LoVo (cell line): ENCODE data around the gene ALOX12B.

Experiments
- DNase-seq: peaks from one replicate; pipeline ENCODE4 v3.0.0-alpha.2; 2016; ENCODE audit warnings: low spot score

The ALOX12B gene

DNA sequence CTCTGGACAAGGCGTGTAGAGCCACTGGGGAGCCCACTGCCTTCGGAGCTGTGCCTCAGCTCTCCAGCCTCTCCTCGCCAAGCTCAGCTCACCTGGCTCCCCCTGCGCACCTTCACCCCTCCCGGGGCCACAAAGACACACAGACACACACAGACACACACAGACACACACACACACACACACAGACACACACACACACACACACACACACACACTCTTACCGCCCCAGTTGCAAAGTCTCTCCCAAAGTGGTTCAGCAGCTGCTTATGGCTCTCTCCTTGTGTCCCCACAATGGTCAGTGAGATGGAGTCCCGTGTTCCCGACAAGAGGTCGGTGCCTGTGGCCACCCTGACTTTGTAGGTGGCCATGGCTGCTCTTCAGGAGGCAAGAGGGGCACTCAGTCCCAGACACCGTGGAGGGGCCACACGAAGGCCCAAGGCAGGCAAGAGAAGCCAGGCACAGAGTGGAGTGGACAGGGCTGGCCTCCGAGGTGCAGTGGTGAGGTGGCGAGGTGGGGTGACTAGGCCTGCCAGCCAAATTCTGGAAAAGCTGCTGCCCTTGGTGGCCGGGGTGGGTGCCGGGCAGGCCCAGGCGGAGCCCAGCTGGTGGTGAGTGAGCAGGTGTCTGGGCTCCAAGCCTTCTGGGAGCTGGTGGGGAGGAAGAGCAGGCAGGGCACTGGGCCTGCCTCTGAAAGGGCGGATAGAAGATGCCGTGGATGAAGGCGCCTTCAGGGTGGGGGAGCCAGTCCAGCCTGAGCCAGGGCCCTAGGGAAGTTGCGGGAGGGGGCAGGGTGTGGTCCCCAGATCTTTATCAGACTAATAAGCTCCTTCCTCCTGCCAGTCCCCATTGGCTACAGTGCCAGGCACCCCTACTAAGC is at the start of gene ALOX12B:
ALOX12B (minus strand) TSS at position 642 of the 877 bp plus-strand sequence; CDS start at position 368, 274 bp downstream.
- no peak for DNase-seq

DNA sequence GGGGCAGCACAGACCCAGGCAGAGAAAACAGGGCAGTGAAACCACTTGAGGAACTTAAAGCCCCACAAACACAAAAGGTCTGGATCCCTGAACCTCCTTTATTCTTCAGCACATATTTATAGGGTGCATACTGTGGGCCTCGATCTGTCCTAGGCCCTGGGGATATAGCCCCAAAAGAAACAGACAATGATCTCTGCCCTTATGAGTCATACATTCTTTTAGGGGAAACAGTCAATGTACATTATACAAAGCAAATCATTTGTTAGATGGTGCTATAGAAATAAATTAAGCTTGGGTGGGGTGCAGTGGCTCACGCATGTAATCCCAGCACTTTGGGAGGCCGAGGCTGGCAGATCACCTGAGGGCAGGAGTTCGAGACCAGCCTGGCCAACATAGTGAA is 46.4 kb upstream of the ALOX12B start:
- no peak for DNase-seq

DNA sequence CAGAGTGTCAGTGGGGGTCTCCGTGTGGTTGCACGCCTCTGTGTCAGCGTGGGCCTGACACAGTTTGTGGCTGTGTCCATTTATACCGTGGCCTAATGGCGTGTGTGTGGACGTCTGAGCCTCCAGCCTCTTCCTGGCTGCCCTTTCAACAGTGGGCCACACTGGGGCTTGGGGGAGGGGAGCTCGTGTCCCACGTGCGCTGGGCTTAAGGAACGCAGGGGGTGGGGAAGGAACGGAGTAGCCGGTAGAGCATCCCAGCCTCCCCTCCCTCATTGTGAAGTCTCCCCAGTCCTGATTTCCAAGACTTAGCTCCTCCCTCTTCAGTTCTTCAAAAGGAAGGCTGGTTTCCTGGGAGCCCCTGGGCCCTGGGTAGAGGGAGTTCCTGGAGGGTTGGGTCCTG is 45.9 kb upstream of the ALOX12B start:
- DNase-seq, result no peak

DNA sequence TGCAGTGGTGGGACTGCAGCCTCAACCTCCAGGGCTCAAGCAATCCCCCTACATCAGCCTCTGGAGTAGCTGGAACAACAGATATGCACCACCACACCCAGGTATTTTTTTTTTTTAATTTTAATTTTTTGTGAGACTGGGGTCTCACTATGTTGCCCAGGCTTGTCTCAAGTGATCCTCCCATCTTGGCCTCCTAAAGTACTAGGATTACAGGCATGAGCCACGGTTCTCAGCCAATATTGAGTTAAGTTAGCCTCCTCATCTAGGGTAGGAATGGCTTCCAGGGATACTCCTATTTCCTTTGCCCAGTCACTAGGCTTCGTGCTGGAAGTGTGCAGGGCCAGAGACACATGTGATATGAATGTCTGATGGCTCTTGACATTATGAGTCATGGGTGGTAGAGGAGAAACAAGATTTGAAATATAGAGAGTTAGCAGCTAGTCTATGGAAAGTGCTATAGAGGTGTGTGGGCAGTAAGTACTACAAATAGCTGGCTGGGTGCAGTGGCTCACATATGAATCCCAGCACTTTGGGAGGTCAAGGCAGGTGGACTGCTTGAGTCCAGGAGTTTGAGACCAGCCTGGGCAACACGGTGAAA is 44.4 kb upstream of the ALOX12B start:
- no peak for DNase-seq

DNA sequence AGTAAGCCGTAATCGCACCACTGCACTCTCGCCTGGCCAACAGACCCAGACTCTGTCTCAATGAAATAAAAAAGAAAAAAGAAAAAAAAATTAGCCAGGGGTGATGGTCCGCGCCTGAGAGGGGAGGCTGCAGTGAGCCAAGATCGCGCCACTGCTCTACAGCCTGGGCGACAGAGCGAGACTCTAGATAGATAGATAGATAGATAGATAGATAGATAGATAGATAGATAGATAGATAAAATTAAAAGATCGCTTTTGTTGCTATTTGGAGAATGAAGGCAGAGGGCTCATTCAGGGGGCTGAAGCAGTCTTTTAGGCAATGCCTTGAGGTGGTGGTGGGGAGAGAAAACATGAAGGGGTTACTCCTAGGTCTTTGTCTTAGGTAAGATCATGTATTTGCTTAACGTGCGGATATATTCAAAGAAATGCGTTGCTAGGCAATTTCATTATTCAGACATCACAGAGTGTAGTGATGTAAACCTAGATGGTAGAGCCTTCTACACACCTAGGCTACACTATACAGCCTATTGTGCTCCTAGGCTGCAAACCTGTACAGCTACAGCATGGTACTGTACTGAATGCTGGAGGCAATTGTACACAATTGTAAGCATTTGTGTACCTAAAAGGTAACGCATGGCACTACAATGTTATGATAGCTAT is 40.7 kb upstream of the ALOX12B start:
- no peak for DNase-seq

DNA sequence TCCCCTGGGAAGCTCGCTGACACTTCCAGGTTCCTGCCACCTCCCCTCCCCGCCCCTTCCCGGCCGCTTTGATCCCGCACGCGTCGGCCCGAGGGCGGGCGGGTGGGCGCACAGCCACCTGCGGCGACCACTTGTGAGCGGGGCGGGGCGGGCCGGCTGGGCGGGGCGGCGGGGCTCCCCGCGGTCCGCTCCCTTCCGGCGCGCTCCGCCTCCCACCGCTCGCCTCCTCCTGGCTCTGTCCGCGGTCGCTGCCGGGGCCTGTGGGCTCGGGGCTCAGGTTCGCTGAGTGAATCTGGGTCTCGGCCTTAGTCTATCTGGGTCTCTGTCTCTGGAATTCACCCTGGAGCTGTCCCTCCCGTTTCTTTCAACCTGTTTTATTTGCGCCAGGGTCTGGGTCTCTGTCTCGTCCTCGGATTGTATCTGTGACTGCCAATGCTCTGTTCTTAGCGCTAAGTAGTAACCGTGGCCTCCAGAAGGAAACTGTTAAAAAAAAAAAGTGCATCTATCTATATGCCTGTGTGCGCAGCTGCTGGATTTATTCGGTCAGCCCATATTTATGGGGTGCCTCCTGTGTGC is 39.1 kb upstream of the ALOX12B start:
- DNase-seq, result peak; percentile 75

DNA sequence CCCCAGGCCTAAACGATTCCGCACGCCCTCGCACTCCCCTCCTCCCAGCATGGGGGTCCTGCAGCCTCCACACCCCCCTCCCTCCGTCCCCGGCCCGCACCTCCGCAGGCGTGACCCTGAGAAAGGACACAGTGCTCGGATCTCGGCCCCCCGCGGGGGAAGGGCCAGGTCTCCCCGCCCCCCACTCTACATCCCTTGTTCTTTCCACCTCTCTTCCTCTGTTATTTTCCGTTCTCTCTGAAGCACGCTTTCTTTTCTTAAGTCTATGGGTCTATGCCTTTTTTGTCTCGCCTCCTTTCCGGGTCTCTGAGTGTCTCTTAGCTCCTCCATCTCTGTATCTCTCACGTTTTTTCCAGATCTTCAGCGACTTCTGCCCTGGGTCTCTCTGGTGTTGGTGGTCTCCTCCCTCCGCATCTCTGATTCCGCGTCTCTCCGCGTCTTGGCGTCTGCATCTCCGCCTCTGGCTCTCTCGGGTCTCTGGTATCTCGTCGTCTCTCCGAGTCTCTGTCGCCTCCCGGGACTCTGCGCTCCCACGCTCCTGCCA is 38.5 kb upstream of the ALOX12B start:
- no peak for DNase-seq

DNA sequence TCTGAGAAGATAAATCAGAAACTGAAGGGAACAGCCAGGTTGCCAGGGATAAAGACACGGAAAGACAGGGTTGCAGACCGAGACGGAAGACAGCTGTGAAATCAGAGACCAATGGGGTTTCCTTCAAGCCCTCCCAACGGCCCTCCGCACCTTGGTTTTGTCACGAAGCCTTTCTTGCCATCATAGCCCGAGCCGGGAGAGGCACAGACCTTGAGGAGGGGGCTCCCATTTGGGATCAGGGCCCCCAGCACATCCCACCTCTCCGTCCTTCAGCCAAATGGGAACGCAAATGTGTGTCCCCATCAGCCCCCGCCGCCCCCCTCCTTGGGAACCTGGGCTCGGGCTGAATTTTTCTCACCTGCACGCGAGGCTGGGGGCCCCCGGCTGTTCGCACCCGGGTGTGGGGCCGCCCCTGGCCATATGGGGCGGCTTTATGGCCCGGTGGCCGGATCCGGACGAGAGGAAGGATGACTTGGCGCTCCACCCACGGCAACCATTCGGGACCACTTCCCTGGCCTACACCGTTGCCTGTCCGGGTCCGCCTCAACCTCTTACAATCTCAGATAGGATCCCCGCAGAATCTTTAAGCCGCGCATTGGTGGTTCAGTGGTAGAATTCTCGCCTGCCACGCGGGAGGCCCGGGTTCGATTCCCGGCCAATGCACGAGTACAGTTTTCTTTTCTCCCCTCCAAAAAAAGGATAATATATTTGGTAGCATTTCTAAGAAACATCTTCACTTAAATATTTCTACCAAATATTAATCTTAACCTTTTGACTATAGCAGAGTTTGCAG is 37.8 kb upstream of the ALOX12B start:
- DNase-seq, result peak; percentile 76

DNA sequence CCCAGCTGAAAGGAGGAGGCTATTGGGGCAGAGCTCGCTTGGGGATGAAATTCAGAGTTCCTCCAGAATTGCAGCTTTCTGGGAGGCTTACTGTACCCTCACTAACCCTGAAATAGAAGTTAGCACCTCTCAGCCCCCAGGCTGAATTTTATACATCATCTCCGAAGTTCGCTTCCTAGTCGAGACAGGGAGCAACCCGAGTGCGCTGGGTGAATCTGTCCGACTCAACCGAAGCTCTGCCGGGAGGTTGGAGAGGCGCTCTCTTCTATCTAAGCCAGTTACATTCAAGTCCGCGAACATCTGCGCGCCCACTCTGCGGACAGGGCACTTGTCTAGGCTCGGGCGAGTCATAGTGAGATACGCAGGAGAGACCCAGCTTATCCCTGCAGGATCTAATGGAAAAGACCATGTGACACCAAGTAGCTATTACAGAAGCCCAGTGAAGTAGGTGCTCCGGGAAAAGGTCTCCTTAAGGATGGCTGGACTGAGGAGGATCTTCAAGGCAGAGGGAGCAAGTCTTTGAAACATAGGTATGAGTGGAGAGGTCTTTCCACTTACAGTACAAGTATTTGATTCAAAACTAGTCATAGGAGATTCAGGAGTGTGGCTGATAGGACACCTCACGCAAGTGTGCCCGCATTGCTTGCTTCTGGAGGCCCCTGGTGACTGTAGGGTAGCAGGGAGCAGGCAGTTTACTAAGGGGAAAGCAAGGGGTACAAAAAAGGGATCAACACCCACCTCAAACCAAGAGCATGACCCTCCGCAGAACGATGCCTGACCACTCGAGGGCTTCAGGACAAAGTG is 37.0 kb upstream of the ALOX12B start:
- DNase-seq, result no peak

DNA sequence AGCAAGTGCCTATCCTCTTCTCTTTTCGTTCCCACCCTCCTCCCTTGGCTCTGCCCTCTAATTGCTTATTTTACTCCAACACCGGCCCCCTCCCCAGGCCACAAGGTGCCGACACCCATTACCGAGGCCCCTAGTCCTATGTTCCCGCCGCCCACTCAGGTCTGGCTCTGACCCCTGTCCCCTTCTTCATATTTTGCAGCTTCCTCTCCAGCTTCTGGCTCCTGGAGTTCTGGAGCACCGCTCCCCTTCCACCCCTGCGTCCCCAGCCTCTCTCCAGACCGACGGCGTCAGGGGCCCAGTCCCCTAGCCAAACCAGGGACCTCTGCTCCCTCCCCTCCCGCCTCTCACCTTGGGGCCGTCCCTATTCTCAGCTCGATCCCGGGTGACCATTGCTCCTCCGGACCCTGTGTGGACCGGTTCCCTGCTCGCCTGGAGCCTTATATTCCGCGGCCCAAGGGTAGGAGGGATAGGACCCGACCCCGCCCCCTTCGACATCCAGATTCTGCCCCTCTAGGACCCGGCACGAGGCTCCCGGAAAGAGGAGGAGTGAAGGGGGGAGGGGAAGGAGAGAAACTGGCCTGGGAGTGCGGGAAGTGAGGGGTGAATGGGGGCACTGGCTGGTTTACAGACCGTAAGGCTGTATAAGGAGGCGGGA is 36.3 kb upstream of the ALOX12B start, which contains the start of gene HES7:
HES7 (minus strand) TSS at position 412 of the 655 bp plus-strand sequence; CDS start at position 390, 22 bp downstream.
- DNase-seq, result no peak

DNA sequence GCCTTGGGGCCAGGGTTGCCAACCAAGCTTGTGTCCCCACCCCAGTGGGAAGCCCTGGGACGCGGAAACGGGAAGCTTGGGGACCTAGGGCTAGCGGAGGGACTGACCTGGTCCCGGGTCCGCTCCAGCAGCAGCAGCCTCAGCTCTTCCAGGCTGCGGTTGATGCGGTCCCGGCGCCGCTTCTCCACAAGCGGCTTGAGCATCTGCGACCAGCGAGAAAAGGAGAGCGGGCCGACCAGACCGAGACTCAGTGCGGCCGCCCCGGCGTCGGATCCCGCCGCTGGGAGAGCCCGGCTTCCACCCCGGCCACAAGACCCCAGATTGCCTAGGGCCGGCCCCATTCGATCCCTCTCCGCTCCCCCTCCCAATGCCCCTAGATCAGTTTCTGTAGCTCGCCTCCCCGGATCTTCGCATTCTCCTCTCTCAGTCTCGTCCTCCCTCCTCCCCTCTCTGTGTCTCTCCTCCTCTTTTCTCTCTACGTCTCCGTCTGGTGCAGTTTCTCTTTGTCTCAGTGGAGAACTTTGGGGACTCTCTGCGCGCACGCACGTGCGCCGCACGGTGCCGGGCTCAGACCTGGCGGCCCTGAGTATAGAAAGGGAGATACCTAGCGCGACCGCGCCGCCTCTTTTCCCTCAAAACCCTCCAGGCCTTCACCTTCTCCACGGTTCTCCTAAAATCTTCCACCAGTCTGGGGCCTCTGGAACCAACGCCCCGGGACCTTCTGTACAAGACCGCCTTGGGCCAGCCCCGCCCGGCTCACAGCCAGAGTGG is 35.6 kb upstream of the ALOX12B start:
- DNase-seq, result no peak

DNA sequence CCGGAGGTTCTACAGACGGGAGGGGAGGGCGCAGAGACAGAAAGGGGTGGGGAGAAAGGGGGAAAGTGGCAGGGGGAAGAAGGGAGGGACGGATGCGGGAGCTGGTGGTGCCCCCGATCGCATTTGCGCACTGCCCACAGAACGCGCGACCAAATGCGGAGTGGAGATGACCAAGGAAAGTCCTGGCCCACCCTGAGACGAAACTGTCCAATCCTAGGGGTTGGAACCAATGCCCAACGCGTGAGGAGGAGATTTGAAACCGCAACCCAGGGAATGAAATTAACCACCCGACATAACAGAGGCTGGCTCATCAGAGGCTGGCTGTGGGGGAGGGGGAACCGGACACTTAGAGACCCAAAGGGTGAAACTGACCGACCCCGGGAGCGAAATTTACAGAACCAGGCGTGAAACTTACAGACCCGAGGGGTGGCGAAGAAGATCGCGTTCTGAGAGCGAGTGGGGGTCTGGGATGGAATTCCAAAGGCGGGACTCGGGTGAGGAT is 35.0 kb upstream of the ALOX12B start:
- peak; percentile 41 for DNase-seq

DNA sequence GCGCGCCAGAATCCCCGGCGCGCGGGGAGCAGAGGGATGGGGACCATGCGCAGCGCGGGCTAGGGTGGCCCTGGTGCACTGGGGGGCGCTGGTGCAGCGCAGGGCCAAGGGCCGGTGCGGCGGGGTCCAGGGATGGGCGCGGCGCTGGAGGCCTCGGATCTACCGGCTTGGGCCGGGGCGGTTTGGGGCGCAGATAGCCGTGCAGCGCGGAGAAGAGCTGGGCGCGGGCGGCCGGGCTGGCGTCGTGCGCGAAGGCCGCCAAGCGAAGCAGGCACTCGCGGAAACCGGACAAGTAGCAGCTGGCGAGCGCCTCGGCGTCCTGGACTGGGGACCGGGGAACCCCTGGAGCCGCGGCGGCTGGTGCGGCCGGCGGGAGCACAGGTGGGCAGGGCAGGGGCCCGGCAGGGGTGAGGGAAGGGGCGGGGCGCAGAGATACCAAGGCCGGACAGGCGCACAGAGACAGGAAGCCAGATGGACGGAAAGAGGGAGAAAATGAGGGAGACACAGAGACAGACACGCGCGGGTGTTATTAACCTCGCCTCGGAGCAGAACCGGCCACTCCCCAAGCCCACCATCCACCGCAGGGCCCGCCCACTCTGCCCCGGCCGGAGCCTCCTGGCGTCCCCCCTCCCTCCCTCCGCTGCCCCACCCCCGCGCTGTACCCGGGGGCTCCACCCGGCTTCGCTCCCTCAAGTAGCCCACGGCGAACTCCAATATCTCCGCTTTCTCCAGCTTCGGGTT is 34.3 kb upstream of the ALOX12B start:
- peak; percentile 79 for DNase-seq

DNA sequence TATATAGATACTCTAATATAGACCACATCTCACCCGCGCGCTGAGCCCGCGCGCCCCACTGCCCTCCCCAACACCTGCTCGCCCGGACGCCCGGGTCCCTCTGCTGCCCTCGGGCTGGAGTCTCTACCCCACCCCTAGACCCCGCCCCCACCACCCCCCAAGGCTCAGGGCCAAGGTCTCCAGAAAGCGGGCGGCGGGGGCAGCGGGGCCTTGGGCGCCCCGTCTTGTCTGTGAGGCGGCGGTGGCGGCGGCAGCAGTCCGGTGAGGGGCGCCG is 33.8 kb upstream of the ALOX12B start:
- no peak for DNase-seq

DNA sequence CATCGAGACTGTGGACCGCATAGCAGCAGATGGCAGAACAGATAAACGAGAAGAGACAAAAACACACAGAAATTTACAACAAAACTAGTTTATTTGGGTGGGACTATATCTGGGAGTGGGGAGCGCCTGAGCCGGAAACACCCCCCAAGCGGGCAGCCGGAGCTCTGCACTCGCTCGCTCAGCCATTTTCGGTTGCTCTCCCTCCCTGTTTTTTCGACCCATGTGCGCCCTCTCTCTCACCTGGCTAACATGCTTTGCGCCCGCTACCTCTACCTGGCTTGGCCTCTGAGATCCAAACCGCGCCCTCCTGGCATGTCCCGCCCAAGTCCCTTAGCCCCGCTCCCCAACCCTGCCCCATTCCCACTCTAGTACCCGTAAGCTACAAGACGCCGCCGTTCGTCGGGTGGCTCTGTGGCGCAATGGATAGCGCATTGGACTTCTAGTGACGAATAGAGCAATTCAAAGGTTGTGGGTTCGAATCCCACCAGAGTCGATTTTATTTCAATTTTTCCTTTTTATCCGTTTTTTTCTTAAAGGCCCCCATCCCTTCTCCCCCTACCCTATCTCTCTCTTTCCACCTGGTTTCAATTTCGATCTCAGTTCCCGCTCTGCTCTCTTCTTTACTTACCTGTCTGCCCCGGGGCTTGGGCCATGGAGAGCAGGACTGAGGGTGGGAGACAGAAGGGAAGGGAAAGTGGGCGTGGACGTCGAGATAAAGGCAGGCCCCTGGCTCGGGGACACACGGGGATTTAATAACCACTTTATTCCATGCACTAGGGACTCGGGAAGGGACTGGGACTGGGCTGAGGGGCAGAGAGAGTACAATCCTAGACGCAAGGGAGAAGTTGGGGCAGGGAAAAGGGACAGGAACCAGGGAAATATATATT is 33.2 kb upstream of the ALOX12B start:
- peak; percentile 87 for DNase-seq

DNA sequence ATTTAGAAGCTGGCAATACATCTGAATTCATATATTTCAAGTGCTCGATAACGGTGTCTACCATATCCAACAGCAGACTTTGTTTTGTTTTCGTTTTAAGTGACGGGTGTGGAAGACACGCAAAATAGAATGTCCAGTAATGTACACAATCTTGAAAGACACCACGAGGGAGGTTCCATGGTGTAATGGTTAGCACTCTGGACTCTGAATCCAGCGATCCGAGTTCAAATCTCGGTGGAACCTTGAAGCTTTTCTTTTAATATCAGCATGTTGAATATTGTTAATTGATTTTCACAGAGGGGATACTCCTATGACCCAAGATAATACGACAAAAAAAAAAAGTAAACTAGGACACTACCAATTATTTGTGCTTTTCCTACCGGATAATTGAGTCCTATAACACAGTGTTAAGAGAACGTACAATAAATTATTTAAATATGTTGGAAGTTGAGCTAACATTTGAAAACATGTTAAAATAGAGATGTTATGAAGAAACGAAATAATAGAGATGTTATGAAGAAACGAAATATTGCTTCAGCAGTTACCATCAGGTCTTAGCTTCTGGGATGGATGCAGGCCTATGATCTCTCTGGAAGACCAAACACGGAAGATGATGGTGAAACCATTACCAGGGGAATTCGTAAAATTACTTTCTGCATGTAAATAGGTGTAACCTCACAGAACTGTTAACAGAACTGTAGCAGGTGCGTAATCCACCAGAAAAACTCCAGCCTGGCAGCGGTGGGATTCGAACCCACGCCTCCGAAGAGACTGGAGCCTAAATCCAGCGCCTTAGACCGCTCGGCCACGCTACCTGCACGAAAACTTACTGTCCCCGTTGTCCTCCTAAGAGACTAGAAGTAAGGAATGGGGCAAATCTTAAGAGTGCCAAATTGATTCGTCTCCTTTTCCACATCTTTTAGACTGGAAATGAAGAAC is 32.3 kb upstream of the ALOX12B start:
- peak; percentile 87 for DNase-seq
